ENCODE results near the gene MIPEP.

MIPEP gene

GRCh38 chr13:23709536-23709935 is 179.7 kb downstream of the MIPEP start:
- no peaks in the 10 kb centered on the region for H3K79me1 ChIP-seq (ENCODE audit: low read length)
- no peak overlapping the region for H4K8ac ChIP-seq (ENCODE audit: low read depth, low read length)
- no peak overlapping the region for H3K9ac ChIP-seq (ENCODE audit: low read length)
- peak; percentile 39 for DNase-seq
- H3K4me3 ChIP-seq (ENCODE audit: low read length) = no peak overlapping the region
- H2BK5ac ChIP-seq (ENCODE audit: low read length) = no peak overlapping the region
- no peak overlapping the region for H2BK120ac ChIP-seq (ENCODE audit: low read depth, low read length)
- H3K4ac ChIP-seq (ENCODE audit: low read depth, low read length) = no peak overlapping the region
- H3K27ac ChIP-seq (ENCODE audit: low read depth, low read length) = no peak overlapping the region
- no peak overlapping the region for H2BK15ac ChIP-seq (replicated peaks; ENCODE audit: low read depth)
- H4K5ac ChIP-seq (ENCODE audit: low read length) = no peak overlapping the region
- H3K56ac ChIP-seq (ENCODE audit: low read length) = no peak overlapping the region
- no peak overlapping the region for H3K18ac ChIP-seq (ENCODE audit: low read length)
- WGBS (ENCODE audit: extremely low coverage, insufficient coverage, low lambda C conversion rate) = no CpG with 5 or more reads among the region's 1 CpG
- H3K36me3 ChIP-seq (ENCODE audit: control insufficient read depth, insufficient read depth, low read length) = no peaks in the 10 kb centered on the region
- H3K4me2 ChIP-seq (ENCODE audit: low read length) = no peak overlapping the region
- no peak overlapping the region for H3K23ac ChIP-seq (ENCODE audit: low read length)
- no peak overlapping the region for H2AK5ac ChIP-seq (ENCODE audit: low read length)
- H3K27me3 ChIP-seq (ENCODE audit: insufficient read depth, low read length, poor library complexity) = no peaks in the 10 kb centered on the region
- no peaks in the 10 kb centered on the region for H3K4me1 ChIP-seq (ENCODE audit: control insufficient read depth, low read depth, low read length)
- H3K79me2 ChIP-seq (ENCODE audit: control insufficient read depth, insufficient read depth, low read length) = no peaks in the 10 kb centered on the region

DNA sequence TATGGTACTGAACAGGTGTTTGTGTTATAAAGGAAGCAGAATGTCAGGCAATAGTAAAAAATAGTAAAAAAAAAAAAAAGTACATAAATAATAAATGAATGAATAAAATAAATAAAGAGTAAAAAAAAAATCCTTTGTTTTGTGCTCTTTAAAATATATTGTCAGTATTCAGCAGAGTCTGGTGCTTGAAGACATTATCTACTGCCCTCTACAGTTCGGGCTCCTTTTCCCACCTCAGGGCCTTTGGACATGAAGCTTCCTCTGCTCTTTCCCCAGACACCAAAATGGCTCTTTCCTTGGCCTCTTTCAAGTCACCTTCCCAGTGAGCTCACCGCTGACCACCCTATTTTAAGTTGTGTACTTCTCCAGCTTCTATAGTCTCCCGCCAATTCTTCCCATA is 181.5 kb downstream of the MIPEP start:
- H3K36me3 ChIP-seq (ENCODE audit: control insufficient read depth, insufficient read depth, low read length) = no peaks in the 10 kb centered on the region
- no peaks in the 10 kb centered on the region for H3K79me1 ChIP-seq (ENCODE audit: low read length)
- H3K18ac ChIP-seq (ENCODE audit: low read length) = no peak overlapping the region
- H4K5ac ChIP-seq (ENCODE audit: low read length) = no peak overlapping the region
- no peak overlapping the region for H2BK120ac ChIP-seq (ENCODE audit: low read depth, low read length)
- no peak overlapping the region for H3K9ac ChIP-seq (ENCODE audit: low read length)
- DNase-seq = peak; percentile 21
- H3K4ac ChIP-seq (ENCODE audit: low read depth, low read length) = no peak overlapping the region
- no peaks in the 10 kb centered on the region for H3K27me3 ChIP-seq (ENCODE audit: insufficient read depth, low read length, poor library complexity)
- no peak overlapping the region for H2BK5ac ChIP-seq (ENCODE audit: low read length)
- no peaks in the 10 kb centered on the region for H3K4me1 ChIP-seq (ENCODE audit: control insufficient read depth, low read depth, low read length)
- no CpG with 5 or more reads among the region's 3 CpGs for WGBS (ENCODE audit: extremely low coverage, insufficient coverage, low lambda C conversion rate)
- no peak overlapping the region for H4K8ac ChIP-seq (ENCODE audit: low read depth, low read length)
- H3K79me2 ChIP-seq (ENCODE audit: control insufficient read depth, insufficient read depth, low read length) = no peaks in the 10 kb centered on the region
- no peak overlapping the region for H3K23ac ChIP-seq (ENCODE audit: low read length)
- H2AK5ac ChIP-seq (ENCODE audit: low read length) = no peak overlapping the region
- H3K56ac ChIP-seq (ENCODE audit: low read length) = no peak overlapping the region
- no peak overlapping the region for H3K4me2 ChIP-seq (ENCODE audit: low read length)
- H2BK15ac ChIP-seq (replicated peaks; ENCODE audit: low read depth) = no peak overlapping the region
- no peak overlapping the region for H3K4me3 ChIP-seq (ENCODE audit: low read length)
- H3K27ac ChIP-seq (ENCODE audit: low read depth, low read length) = no peak overlapping the region

DNA sequence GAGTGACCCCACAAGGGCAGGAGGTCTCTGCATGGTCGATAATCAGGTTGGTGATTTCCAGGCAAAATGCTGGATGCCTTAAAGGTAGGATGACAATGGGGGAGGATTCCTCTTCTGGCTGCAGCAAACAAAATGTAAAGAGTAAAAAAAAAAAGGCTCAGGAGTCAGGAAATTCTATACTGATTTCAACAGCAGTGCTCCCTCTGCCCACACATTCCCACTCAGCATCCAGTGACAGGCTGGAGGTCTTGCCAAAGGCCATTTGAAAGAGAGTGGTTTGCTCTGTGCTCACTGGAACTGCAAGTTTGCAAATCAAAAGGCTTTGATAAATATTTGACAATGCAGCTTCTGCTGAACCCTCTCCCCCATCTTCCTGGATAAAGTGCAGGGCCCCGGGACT is 183.6 kb downstream of the MIPEP start:
- H2BK120ac ChIP-seq (ENCODE audit: low read depth, low read length) = no peak overlapping the region
- no CpG with 5 or more reads among the region's 2 CpGs for WGBS (ENCODE audit: extremely low coverage, insufficient coverage, low lambda C conversion rate)
- no peak overlapping the region for H4K8ac ChIP-seq (ENCODE audit: low read depth, low read length)
- DNase-seq = no peak
- no peak overlapping the region for H2BK5ac ChIP-seq (ENCODE audit: low read length)
- H3K4ac ChIP-seq (ENCODE audit: low read depth, low read length) = no peak overlapping the region
- H3K18ac ChIP-seq (ENCODE audit: low read length) = no peak overlapping the region
- no peak overlapping the region for H4K5ac ChIP-seq (ENCODE audit: low read length)
- no peak overlapping the region for H2AK5ac ChIP-seq (ENCODE audit: low read length)
- no peaks in the 10 kb centered on the region for H3K4me1 ChIP-seq (ENCODE audit: control insufficient read depth, low read depth, low read length)
- no peaks in the 10 kb centered on the region for H3K79me2 ChIP-seq (ENCODE audit: control insufficient read depth, insufficient read depth, low read length)
- H3K4me3 ChIP-seq (ENCODE audit: low read length) = no peak overlapping the region
- no peak overlapping the region for H3K27ac ChIP-seq (ENCODE audit: low read depth, low read length)
- no peak overlapping the region for H3K4me2 ChIP-seq (ENCODE audit: low read length)
- no peak overlapping the region for H3K9ac ChIP-seq (ENCODE audit: low read length)
- no peaks in the 10 kb centered on the region for H3K79me1 ChIP-seq (ENCODE audit: low read length)
- H3K36me3 ChIP-seq (ENCODE audit: control insufficient read depth, insufficient read depth, low read length) = no peaks in the 10 kb centered on the region
- no peak overlapping the region for H3K23ac ChIP-seq (ENCODE audit: low read length)
- no peaks in the 10 kb centered on the region for H3K27me3 ChIP-seq (ENCODE audit: insufficient read depth, low read length, poor library complexity)
- no peak overlapping the region for H2BK15ac ChIP-seq (replicated peaks; ENCODE audit: low read depth)
- H3K56ac ChIP-seq (ENCODE audit: low read length) = no peak overlapping the region

GRCh38 chr13:23703246-23703860 is 185.8 kb downstream of the MIPEP start:
- Histone ChIP-seq H3K9ac (ENCODE audit: low read length) (no peak overlapping the region), H3K56ac (ENCODE audit: low read length) (no peak overlapping the region), H3K79me2 (ENCODE audit: control insufficient read depth, insufficient read depth, low read length) (no peaks in the 10 kb centered on the region), H3K4me3 (ENCODE audit: low read length) (no peak overlapping the region), H3K79me1 (ENCODE audit: low read length) (no peaks in the 10 kb centered on the region), H3K4me2 (ENCODE audit: low read length) (no peak overlapping the region), H4K8ac (ENCODE audit: low read depth, low read length) (no peak overlapping the region), H3K18ac (ENCODE audit: low read length) (no peak overlapping the region), H3K23ac (ENCODE audit: low read length) (no peak overlapping the region), H3K4ac (ENCODE audit: low read depth, low read length) (no peak overlapping the region), H3K4me1 (ENCODE audit: control insufficient read depth, low read depth, low read length) (no peaks in the 10 kb centered on the region), H4K5ac (ENCODE audit: low read length) (no peak overlapping the region), H2AK5ac (ENCODE audit: low read length) (no peak overlapping the region), H2BK15ac (replicated peaks; ENCODE audit: low read depth) (no peak overlapping the region), H3K27ac (ENCODE audit: low read depth, low read length) (no peak overlapping the region), H2BK120ac (ENCODE audit: low read depth, low read length) (no peak overlapping the region), H2BK5ac (ENCODE audit: low read length) (no peak overlapping the region), H3K27me3 (ENCODE audit: insufficient read depth, low read length, poor library complexity) (no peaks in the 10 kb centered on the region), H3K36me3 (ENCODE audit: control insufficient read depth, insufficient read depth, low read length) (no peaks in the 10 kb centered on the region)
- DNase-seq = no peak
- no CpG with 5 or more reads among the region's 11 CpGs for WGBS (ENCODE audit: extremely low coverage, insufficient coverage, low lambda C conversion rate)

GRCh38 chr13:23701636-23702035 is 187.6 kb downstream of the MIPEP start:
- no peaks in the 10 kb centered on the region for H3K4me1 ChIP-seq (ENCODE audit: control insufficient read depth, low read depth, low read length)
- no CpG with 5 or more reads among the region's 12 CpGs for WGBS (ENCODE audit: extremely low coverage, insufficient coverage, low lambda C conversion rate)

DNA sequence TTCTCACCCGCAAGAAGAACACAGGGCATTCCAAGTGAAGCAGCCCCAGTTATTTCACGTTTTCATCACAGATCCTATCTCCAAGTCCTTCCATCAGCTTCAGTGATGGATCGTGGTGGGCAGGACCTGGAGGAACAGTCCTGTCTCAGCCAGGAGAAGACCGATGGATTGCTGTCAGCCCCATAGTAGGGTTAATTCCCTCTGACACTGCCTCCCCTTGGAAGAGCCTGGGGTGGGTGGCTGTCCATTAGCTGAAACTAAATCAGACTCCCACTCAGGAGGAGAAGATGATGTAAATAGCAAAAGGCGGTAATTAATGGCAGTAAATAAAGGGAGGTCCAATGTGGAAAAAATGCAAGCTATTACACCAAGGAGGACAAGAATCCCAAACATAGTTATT is 188.0 kb downstream of the MIPEP start:
- no peak overlapping the region for H2AK5ac ChIP-seq (ENCODE audit: low read length)
- H3K27ac ChIP-seq (ENCODE audit: low read depth, low read length) = no peak overlapping the region
- DNase-seq = no peak
- H2BK120ac ChIP-seq (ENCODE audit: low read depth, low read length) = no peak overlapping the region
- H3K4me3 ChIP-seq (ENCODE audit: low read length) = no peak overlapping the region
- no peak overlapping the region for H2BK15ac ChIP-seq (replicated peaks; ENCODE audit: low read depth)
- H3K36me3 ChIP-seq (ENCODE audit: control insufficient read depth, insufficient read depth, low read length) = no peaks in the 10 kb centered on the region
- H4K5ac ChIP-seq (ENCODE audit: low read length) = no peak overlapping the region
- H3K9ac ChIP-seq (ENCODE audit: low read length) = no peak overlapping the region
- H3K23ac ChIP-seq (ENCODE audit: low read length) = no peak overlapping the region
- H3K18ac ChIP-seq (ENCODE audit: low read length) = no peak overlapping the region
- H3K4me1 ChIP-seq (ENCODE audit: control insufficient read depth, low read depth, low read length) = no peaks in the 10 kb centered on the region
- no peak overlapping the region for H3K4ac ChIP-seq (ENCODE audit: low read depth, low read length)
- H3K79me1 ChIP-seq (ENCODE audit: low read length) = no peaks in the 10 kb centered on the region
- H3K27me3 ChIP-seq (ENCODE audit: insufficient read depth, low read length, poor library complexity) = no peaks in the 10 kb centered on the region
- no peak overlapping the region for H3K4me2 ChIP-seq (ENCODE audit: low read length)
- WGBS (ENCODE audit: extremely low coverage, insufficient coverage, low lambda C conversion rate) = no CpG with 5 or more reads among the region's 5 CpGs
- no peaks in the 10 kb centered on the region for H3K79me2 ChIP-seq (ENCODE audit: control insufficient read depth, insufficient read depth, low read length)
- H3K56ac ChIP-seq (ENCODE audit: low read length) = no peak overlapping the region
- no peak overlapping the region for H4K8ac ChIP-seq (ENCODE audit: low read depth, low read length)
- H2BK5ac ChIP-seq (ENCODE audit: low read length) = no peak overlapping the region

More at GRCh38 chr13:23701636-23702035, 187.6 kb downstream of the MIPEP start:
- no peak overlapping the region for H3K56ac ChIP-seq (ENCODE audit: low read length)
- H3K27ac ChIP-seq (ENCODE audit: low read depth, low read length) = no peak overlapping the region
- no peak overlapping the region for H3K4ac ChIP-seq (ENCODE audit: low read depth, low read length)
- H4K5ac ChIP-seq (ENCODE audit: low read length) = no peak overlapping the region
- H3K9ac ChIP-seq (ENCODE audit: low read length) = no peak overlapping the region
- H2BK15ac ChIP-seq (replicated peaks; ENCODE audit: low read depth) = no peak overlapping the region
- no peak overlapping the region for H4K8ac ChIP-seq (ENCODE audit: low read depth, low read length)
- H3K27me3 ChIP-seq (ENCODE audit: insufficient read depth, low read length, poor library complexity) = no peaks in the 10 kb centered on the region
- H2BK5ac ChIP-seq (ENCODE audit: low read length) = no peak overlapping the region
- H3K79me1 ChIP-seq (ENCODE audit: low read length) = no peaks in the 10 kb centered on the region
- no peak for DNase-seq
- H3K23ac ChIP-seq (ENCODE audit: low read length) = no peak overlapping the region
- no peak overlapping the region for H3K18ac ChIP-seq (ENCODE audit: low read length)
- H3K36me3 ChIP-seq (ENCODE audit: control insufficient read depth, insufficient read depth, low read length) = no peaks in the 10 kb centered on the region
- H2AK5ac ChIP-seq (ENCODE audit: low read length) = no peak overlapping the region
- no peaks in the 10 kb centered on the region for H3K79me2 ChIP-seq (ENCODE audit: control insufficient read depth, insufficient read depth, low read length)
- H2BK120ac ChIP-seq (ENCODE audit: low read depth, low read length) = no peak overlapping the region
- no peak overlapping the region for H3K4me3 ChIP-seq (ENCODE audit: low read length)
- H3K4me2 ChIP-seq (ENCODE audit: low read length) = no peak overlapping the region
